ENCODE data around the gene TEN1.
"Not testable (repeated sequence)": the region's sequence is repeated elsewhere in the genome, so short reads cannot be mapped to it uniquely, and the experiment has no call there.

Gene TEN1

DNA sequence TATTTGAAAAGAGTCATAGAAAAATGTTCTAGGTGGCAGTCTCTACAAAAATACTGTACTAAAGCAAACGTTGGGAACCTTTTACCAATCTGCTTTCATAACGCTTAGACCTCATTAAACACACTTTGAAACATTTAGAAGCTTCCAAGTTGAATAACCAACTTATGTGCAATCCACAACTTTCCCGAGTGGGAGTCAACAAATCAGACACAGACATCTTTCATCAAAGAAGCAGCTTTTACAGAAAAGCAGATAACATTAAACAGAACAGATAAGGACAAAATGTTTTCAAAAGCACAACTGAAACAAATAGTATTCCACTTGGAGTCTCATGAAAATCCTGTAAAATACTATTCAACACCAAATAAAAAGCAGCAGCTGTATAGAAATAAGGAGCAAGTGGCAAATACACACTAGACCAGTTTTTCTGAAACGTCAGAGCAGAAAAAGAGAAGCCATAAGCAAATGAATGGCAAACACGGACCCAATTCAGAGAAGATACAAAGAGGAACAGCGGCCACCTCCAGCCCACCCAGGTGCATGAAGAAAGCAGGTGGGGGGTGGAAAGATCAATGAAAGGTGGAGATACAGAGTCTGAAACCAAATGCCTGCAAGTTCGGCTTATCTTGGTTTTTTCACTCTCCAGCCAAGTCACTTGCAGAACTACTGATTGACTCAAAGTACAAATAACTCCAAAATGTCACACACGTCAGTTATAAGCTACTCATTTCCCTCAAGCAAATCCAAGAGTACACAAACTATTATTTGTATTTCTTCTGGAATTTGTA is 19.8 kb upstream of the TEN1 start:
- no peak for DNase-seq (ENCODE audit: low read depth)
- H3K4me3 ChIP-seq (ENCODE audit: low read depth, low read length): no peak overlapping the region
- TF ChIP-seq, protein P1, sequence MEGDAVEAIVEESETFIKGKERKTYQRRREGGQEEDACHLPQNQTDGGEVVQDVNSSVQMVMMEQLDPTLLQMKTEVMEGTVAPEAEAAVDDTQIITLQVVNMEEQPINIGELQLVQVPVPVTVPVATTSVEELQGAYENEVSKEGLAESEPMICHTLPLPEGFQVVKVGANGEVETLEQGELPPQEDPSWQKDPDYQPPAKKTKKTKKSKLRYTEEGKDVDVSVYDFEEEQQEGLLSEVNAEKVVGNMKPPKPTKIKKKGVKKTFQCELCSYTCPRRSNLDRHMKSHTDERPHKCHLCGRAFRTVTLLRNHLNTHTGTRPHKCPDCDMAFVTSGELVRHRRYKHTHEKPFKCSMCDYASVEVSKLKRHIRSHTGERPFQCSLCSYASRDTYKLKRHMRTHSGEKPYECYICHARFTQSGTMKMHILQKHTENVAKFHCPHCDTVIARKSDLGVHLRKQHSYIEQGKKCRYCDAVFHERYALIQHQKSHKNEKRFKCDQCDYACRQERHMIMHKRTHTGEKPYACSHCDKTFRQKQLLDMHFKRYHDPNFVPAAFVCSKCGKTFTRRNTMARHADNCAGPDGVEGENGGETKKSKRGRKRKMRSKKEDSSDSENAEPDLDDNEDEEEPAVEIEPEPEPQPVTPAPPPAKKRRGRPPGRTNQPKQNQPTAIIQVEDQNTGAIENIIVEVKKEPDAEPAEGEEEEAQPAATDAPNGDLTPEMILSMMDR (conservative IDR thresholded peaks at IDR 0.05; ENCODE audit: low read depth, low read length): no peak

DNA sequence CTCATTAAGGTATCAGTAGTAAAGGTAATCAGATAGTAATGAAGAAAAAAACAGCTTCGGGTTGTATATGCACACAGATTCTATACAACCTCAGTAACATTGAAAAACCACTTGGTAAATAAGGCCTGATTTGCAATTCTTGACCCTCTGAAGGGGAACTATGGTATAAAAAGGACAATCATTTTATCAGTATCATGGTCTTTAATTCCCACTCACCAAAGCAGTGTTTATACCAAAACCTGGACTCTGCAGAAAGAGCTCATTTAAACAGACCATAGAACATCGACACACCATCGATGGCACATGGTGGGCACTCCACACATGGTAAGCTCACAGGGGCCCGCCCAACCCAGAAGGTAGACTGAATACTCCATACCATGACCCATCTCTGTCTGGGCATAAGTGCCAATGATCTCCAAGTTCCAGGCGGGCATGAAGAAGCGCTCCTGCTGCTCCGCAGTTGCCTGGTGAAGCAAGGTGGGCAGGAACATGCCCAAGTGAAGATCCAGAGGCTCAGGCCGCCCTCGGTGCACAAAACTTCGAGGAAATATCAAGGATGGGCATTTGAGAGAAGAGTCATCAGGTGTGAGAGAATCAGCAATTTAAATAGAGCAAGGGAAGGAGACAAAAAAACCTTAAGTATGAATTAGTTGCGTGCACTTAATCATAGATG is 19.1 kb upstream of the TEN1 start:
- TF ChIP-seq, protein P1 (conservative IDR thresholded peaks at IDR 0.05; ENCODE audit: low read depth, low read length): no peak
- no peak overlapping the region for H3K4me3 ChIP-seq (ENCODE audit: low read depth, low read length)
- DNase-seq (ENCODE audit: low read depth): no peak

DNA sequence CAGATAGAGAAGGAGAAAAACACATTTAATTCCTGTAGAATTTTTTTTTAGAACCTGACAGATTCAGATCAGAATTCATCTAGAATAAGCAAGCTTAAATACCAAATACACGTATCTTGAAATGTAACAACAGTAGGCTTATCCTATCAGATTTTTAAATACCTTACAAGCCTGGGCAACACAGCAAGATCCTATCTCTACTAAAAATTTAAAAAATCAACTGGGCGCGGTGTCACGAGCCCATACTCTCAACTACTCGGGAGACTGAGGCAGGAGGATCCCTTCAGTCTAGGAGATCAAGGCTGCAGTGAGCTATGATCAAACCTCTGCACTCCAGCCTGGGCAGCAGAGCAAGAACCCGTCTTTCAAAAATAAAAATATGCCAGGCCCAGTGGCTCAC is 13.6 kb upstream of the TEN1 start:
- no peak for DNase-seq (ENCODE audit: low read depth)
- TF ChIP-seq, protein P1 (conservative IDR thresholded peaks at IDR 0.05; ENCODE audit: low read depth, low read length): no peak
- no peak overlapping the region for H3K4me3 ChIP-seq (ENCODE audit: low read depth, low read length)

DNA sequence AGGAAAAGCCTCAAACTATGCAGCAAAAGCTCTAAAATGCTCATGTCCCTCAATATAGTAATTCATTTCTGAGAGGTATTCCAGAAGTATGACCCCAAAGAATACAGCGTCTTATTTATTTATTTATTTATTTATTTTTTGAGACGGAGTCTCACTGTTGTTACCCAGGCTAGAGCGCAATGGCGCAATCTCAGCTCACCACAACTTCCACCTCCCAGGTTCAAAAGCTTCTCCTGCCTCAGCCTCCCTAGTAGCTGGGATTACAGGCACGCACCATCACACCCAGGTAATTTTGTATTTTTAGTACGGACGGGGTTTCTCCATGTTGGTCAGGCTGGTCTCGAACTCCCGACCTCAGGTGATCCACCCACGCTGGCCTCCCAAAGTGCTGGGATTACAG is 10.0 kb upstream of the TEN1 start:
- not testable (repeated sequence) for DNase-seq (ENCODE audit: low read depth); H3K4me3 ChIP-seq (ENCODE audit: low read depth, low read length)

DNA sequence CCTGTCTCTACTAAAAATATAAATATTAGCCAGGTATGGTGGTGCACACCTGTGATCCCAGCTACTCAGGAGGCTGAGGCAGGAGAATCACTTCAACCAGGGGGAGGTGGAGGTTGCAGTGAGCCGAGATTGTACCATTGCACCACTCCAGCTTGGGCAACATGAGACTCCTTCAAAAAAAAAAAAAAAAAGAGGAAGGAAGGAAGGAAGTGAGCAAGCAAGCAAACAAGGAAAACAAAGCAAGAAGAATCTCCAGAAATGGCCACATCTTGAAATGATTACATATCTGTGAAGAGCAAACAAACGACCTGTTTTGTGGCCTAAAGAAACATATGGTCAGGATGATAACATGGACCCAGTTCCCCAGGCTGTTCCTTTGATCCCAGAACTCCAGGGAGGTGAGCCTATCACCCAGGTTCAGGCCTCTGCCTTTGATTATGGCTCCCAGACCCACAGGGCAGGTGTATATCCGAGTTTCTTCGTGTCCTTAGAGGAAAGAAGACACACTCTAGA is 9.0 kb upstream of the TEN1 start:
- no peak overlapping the region for H3K4me3 ChIP-seq (ENCODE audit: low read depth, low read length)
- TF ChIP-seq, protein P1 (conservative IDR thresholded peaks at IDR 0.05; ENCODE audit: low read depth, low read length): no peak
- DNase-seq (ENCODE audit: low read depth): peak; percentile 10

DNA sequence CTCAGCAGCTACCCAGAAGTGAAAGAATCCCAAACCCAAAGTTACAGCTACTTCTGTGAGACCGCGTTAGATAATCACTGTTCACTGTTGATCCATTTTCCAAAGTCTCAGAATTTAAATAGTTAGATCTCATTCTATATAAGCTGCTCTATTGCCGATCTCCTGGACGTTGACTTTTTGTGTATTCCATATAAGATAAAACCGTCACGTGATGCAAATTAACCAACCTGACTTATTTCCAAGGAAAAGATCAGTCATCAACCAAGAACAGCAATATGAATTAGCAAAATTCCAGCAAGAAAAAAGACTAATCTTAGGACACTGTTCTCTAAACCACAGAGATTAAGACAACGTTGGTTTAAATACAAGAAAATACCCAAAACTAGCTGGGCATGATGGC is 8.4 kb upstream of the TEN1 start:
- DNase-seq (ENCODE audit: low read depth): no peak
- TF ChIP-seq, protein P1 (conservative IDR thresholded peaks at IDR 0.05; ENCODE audit: low read depth, low read length): no peak
- no peak overlapping the region for H3K4me3 ChIP-seq (ENCODE audit: low read depth, low read length)

DNA sequence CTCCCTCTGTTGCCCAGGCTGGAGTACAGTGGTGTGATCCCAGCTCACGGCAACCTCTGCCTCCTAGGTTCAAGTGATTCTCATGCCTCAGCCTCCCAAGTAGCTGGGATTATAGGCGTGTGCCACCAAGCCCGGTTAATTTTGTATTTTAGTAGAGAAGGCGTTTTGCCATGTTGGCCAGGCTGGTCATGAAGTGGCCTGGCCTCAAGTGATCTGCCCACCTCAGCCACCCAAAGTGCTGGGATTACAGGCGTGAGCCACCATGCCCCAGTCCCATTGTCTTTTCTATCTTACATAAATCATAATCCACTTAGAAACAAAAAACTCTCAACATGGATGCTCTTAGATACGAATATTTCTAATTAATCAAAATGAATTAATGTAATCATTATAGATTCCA is 3.9 kb upstream of the TEN1 start:
- DNase-seq (ENCODE audit: low read depth); H3K4me3 ChIP-seq (ENCODE audit: low read depth, low read length): not testable (repeated sequence)

DNA sequence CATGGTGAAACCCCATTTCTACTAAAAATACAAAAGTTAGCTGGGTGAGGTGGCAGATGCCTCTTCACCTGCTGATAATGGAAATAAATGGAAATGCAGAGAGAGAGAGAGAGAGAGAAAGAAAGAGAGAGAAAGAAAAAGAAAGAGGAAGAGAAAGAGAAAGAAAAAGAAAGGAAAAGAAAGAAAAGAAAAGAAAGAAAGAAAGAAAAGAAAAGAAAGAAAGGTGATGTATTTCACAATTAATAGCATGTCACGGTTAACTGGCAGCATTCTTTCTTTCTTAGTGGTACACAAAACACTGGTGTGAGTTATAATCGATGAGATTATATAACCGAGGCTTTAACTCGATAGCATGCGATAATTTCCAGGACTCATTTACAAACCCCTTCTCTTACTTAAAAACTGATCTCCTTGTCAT is 3.3 kb upstream of the TEN1 start:
- H3K4me3 ChIP-seq (ENCODE audit: low read depth, low read length): peak overlapping the region; percentile 0
- DNase-seq (ENCODE audit: low read depth): no peak
- TF ChIP-seq, protein P1 (conservative IDR thresholded peaks at IDR 0.05; ENCODE audit: low read depth, low read length): no peak
